ENCODE measurements around the gene FOXG1.

Gene FOXG1

GRCh38 chr14:28767030-28767852 is 654 bp downstream of the FOXG1 start:
- H3K4me3 ChIP-seq (ENCODE audit: low read depth, low read length), result no peak overlapping the region
- DNase-seq (ENCODE audit: low read depth), result no peak
- TF ChIP-seq, protein P1, sequence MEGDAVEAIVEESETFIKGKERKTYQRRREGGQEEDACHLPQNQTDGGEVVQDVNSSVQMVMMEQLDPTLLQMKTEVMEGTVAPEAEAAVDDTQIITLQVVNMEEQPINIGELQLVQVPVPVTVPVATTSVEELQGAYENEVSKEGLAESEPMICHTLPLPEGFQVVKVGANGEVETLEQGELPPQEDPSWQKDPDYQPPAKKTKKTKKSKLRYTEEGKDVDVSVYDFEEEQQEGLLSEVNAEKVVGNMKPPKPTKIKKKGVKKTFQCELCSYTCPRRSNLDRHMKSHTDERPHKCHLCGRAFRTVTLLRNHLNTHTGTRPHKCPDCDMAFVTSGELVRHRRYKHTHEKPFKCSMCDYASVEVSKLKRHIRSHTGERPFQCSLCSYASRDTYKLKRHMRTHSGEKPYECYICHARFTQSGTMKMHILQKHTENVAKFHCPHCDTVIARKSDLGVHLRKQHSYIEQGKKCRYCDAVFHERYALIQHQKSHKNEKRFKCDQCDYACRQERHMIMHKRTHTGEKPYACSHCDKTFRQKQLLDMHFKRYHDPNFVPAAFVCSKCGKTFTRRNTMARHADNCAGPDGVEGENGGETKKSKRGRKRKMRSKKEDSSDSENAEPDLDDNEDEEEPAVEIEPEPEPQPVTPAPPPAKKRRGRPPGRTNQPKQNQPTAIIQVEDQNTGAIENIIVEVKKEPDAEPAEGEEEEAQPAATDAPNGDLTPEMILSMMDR (IDR thresholded peaks at IDR 0.05; ENCODE audit: control insufficient read depth, extremely low read depth, insufficient read depth), result no peak

DNA sequence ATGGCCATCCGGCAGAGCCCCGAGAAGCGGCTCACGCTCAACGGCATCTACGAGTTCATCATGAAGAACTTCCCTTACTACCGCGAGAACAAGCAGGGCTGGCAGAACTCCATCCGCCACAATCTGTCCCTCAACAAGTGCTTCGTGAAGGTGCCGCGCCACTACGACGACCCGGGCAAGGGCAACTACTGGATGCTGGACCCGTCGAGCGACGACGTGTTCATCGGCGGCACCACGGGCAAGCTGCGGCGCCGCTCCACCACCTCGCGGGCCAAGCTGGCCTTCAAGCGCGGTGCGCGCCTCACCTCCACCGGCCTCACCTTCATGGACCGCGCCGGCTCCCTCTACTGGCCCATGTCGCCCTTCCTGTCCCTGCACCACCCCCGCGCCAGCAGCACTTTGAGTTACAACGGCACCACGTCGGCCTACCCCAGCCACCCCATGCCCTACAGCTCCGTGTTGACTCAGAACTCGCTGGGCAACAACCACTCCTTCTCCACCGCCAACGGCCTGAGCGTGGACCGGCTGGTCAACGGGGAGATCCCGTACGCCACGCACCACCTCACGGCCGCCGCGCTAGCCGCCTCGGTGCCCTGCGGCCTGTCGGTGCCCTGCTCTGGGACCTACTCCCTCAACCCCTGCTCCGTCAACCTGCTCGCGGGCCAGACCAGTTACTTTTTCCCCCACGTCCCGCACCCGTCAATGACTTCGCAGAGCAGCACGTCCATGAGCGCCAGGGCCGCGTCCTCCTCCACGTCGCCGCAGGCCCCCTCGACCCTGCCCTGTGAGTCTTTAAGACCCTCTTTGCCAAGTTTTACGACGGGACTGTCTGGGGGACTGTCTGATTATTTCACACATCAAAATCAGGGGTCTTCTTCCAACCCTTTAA is 1.5 kb downstream of the FOXG1 start:
- DNase-seq (ENCODE audit: low read depth), result no peak
- H3K4me3 ChIP-seq (ENCODE audit: low read depth, low read length), result no peak overlapping the region

GRCh38 chr14:28769276-28769880 is 2.8 kb downstream of the FOXG1 start:
- no peak for DNase-seq (ENCODE audit: low read depth)
- no peak overlapping the region for H3K4me3 ChIP-seq (ENCODE audit: low read depth, low read length)
- TF ChIP-seq, protein P1 (IDR thresholded peaks at IDR 0.05; ENCODE audit: control insufficient read depth, extremely low read depth, insufficient read depth), result no peak

More for the DNA sequence above, 1.5 kb downstream of the FOXG1 start:
- TF ChIP-seq, protein P1 (IDR thresholded peaks at IDR 0.05; ENCODE audit: control insufficient read depth, extremely low read depth, insufficient read depth), result no peak

DNA sequence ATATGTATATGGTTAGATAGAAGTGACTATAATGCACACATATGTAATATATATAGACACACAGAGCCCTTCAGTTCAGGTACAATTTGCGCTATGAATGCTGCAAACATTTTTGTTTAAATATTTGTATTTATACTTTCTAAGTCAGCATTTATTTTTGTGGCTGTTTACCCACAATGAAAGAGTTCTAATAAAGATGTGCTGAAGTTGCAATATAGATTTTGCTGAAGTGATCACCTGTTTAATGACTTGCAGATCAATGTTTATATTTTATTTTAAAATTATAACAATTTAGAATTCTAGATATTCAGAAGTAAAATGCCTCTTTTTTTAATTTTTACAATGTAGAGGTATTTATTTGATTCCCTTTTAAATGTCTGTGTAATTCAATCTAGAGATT is 3.5 kb downstream of the FOXG1 start:
- DNase-seq (ENCODE audit: low read depth), result no peak
- TF ChIP-seq, protein P1 (IDR thresholded peaks at IDR 0.05; ENCODE audit: control insufficient read depth, extremely low read depth, insufficient read depth), result no peak
- H3K4me3 ChIP-seq (ENCODE audit: low read depth, low read length), result no peak overlapping the region

GRCh38 chr14:28770630-28771029 is 4.0 kb downstream of the FOXG1 start:
- no peak for DNase-seq (ENCODE audit: low read depth)
- H3K4me3 ChIP-seq (ENCODE audit: low read depth, low read length), result no peak overlapping the region
- TF ChIP-seq, protein P1 (IDR thresholded peaks at IDR 0.05; ENCODE audit: control insufficient read depth, extremely low read depth, insufficient read depth), result no peak

GRCh38 chr14:28771168-28771567 is 4.6 kb downstream of the FOXG1 start:
- H3K4me3 ChIP-seq (ENCODE audit: low read depth, low read length), result no peak overlapping the region
- DNase-seq (ENCODE audit: low read depth), result no peak
- TF ChIP-seq, protein P1 (IDR thresholded peaks at IDR 0.05; ENCODE audit: control insufficient read depth, extremely low read depth, insufficient read depth), result no peak

Data from LNCaP clone FGC (cell line).